GM21619 (cell line): ENCODE data around the gene PSMB5.

ENCODE experiments used
- ATAC-seq: cut with Tn5 transposase; IDR thresholded peaks from one replicate; pipeline ENCODE4 v1.9.1; 2021; ENCODE audit not compliant: unreplicated experiment

Gene PSMB5

GRCh38 chr14:22977434-22977683 lies 57.3 kb downstream of the PSMB5 start:
- no peak for ATAC-seq

DNA sequence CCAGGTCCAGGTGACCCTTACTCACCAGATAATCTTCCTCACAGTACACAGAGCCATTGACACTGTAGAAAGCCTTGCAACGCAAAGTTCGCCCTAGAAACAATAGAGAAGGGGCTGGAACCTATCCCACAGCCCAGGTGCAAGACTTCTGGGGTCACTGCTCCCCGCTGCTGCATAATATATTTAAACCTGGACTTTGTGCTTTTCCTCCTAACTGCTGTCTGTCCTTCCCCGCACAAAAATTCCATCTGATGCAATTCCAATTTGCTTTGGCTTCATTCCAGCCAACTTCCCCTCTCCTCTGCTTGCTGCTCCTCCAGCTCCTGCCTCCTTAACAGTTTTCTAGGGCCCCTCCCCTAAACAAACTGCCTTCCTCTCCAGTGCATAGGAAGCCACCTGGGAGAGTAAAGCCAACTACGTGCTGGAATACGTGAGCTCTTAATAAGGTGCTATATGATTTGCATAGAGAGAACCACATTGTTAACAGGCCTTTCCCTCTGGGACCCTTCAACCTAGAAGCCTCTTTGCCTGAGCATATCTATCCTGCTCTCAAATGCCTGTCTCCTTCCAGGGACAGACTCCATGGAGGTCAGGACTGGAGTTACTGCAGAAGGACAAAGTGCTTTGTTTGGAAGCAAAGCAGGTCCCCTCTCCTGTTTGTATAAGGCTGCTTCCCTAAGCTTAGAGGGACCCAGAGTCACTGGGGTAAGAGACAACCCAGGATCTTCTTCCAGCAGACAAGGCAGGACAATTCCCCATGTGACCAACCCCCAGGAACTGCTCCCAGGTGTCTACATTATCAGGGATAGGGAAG lies 57.9 kb downstream of the PSMB5 start:
- no peak for ATAC-seq
